ENCODE data around the gene ARIH2. TPM values are rescaled to one million over a fixed set of nuclear protein-coding genes. Genes with fewer than 3 reads are reported as not detected.

The ARIH2 gene
- polyA plus RNA-seq, 1 donor from 2014 or later, result 153 TPM

- H3K36me3 ChIP-seq (ENCODE audit: insufficient read depth, low read length), result peaks cover 11% of the 10 kb centered on the region
Observed at GRCh38 chr3:48962939-48963338, 44.3 kb downstream of the ARIH2 start.

GRCh38 chr3:48963591-48963990 is 44.9 kb downstream of the ARIH2 start:
- no peaks in the 10 kb centered on the region for H3K79me2 ChIP-seq (replicated peaks; ENCODE audit: insufficient read depth, low read length)
- H3K9me2 ChIP-seq (ENCODE audit: insufficient read depth, low read length), result no peaks in the 10 kb centered on the region
- no peak overlapping the region for H2AFZ ChIP-seq (ENCODE audit: low read depth, low read length)
- TF ChIP-seq POLR2AphosphoS5 (IDR thresholded peaks at IDR 0.05) (no peak), EZH2 (IDR thresholded peaks at IDR 0.05; ENCODE audit: borderline replicate concordance, insufficient read depth, low read length, poor library complexity, severe bottlenecking) (no peak)
- TF ChIP-seq, protein P1, sequence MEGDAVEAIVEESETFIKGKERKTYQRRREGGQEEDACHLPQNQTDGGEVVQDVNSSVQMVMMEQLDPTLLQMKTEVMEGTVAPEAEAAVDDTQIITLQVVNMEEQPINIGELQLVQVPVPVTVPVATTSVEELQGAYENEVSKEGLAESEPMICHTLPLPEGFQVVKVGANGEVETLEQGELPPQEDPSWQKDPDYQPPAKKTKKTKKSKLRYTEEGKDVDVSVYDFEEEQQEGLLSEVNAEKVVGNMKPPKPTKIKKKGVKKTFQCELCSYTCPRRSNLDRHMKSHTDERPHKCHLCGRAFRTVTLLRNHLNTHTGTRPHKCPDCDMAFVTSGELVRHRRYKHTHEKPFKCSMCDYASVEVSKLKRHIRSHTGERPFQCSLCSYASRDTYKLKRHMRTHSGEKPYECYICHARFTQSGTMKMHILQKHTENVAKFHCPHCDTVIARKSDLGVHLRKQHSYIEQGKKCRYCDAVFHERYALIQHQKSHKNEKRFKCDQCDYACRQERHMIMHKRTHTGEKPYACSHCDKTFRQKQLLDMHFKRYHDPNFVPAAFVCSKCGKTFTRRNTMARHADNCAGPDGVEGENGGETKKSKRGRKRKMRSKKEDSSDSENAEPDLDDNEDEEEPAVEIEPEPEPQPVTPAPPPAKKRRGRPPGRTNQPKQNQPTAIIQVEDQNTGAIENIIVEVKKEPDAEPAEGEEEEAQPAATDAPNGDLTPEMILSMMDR (IDR thresholded peaks at IDR 0.05; ENCODE audit: poor library complexity, severe bottlenecking), result no peak
- H3K36me3 ChIP-seq (ENCODE audit: insufficient read depth, low read length), result peaks cover 11% of the 10 kb centered on the region
- H3K4me2 ChIP-seq (ENCODE audit: low read length), result no peak overlapping the region
- no peaks in the 10 kb centered on the region for H3F3A ChIP-seq (ENCODE audit: insufficient read depth, low read length, poor library complexity, severe bottlenecking)
- no peaks in the 10 kb centered on the region for H4K20me1 ChIP-seq (ENCODE audit: insufficient read depth)
- no peak overlapping the region for H3K27ac ChIP-seq (ENCODE audit: low read length)
- H3K27me3 ChIP-seq (ENCODE audit: insufficient read depth, low read depth, low read length), result no peaks in the 10 kb centered on the region
- no peak overlapping the region for H3K4me3 ChIP-seq (ENCODE audit: low read length)
- H3K9me3 ChIP-seq (ENCODE audit: low read length), result no peaks in the 10 kb centered on the region
- H3K9ac ChIP-seq (ENCODE audit: low read length), result no peak overlapping the region

More at GRCh38 chr3:48962939-48963338, 44.3 kb downstream of the ARIH2 start:
- TF ChIP-seq EZH2 (IDR thresholded peaks at IDR 0.05; ENCODE audit: borderline replicate concordance, insufficient read depth, low read length, poor library complexity, severe bottlenecking) (no peak), POLR2AphosphoS5 (IDR thresholded peaks at IDR 0.05) (no peak), EP300 (conservative IDR thresholded peaks at IDR 0.05; ENCODE audit: poor library complexity, severe bottlenecking) (no peak), MXI1 (conservative IDR thresholded peaks at IDR 0.05; ENCODE audit: poor library complexity, severe bottlenecking) (no peak), SMC3 (conservative IDR thresholded peaks at IDR 0.05; ENCODE audit: poor library complexity) (no peak), TAF1 (IDR thresholded peaks at IDR 0.05; ENCODE audit: low read depth) (no peak), RAD21 (conservative IDR thresholded peaks at IDR 0.05) (no peak)
- TF ChIP-seq, protein P1 (IDR thresholded peaks at IDR 0.05; ENCODE audit: poor library complexity, severe bottlenecking), result no peak
- H4K20me1 ChIP-seq (ENCODE audit: insufficient read depth), result no peaks in the 10 kb centered on the region
- no peaks in the 10 kb centered on the region for H3K79me2 ChIP-seq (replicated peaks; ENCODE audit: insufficient read depth, low read length)
- H3K9me3 ChIP-seq (ENCODE audit: low read length), result no peaks in the 10 kb centered on the region
- H3K9me2 ChIP-seq (ENCODE audit: insufficient read depth, low read length), result no peaks in the 10 kb centered on the region
- H3K4me2 ChIP-seq (ENCODE audit: low read length), result no peak overlapping the region
- no peak overlapping the region for H3K9ac ChIP-seq (ENCODE audit: low read length)
- no peaks in the 10 kb centered on the region for H3F3A ChIP-seq (ENCODE audit: insufficient read depth, low read length, poor library complexity, severe bottlenecking)
- no peak overlapping the region for H3K4me3 ChIP-seq (ENCODE audit: low read length)
- no peak overlapping the region for H2AFZ ChIP-seq (ENCODE audit: low read depth, low read length)
- H3K27ac ChIP-seq (ENCODE audit: low read length), result no peak overlapping the region
- H3K27me3 ChIP-seq (ENCODE audit: insufficient read depth, low read depth, low read length), result no peaks in the 10 kb centered on the region

GRCh38 chr3:48966367-48966766 is 47.7 kb downstream of the ARIH2 start:
- Histone ChIP-seq H3K9ac (ENCODE audit: low read length) (no peak overlapping the region), H3K9me3 (ENCODE audit: low read length) (no peaks in the 10 kb centered on the region), H3K4me3 (ENCODE audit: low read length) (no peak overlapping the region), H3K27ac (ENCODE audit: low read length) (no peak overlapping the region), H3K4me2 (ENCODE audit: low read length) (no peak overlapping the region), H3K79me2 (replicated peaks; ENCODE audit: insufficient read depth, low read length) (no peaks in the 10 kb centered on the region), H3K27me3 (ENCODE audit: insufficient read depth, low read depth, low read length) (no peaks in the 10 kb centered on the region), H3K9me2 (ENCODE audit: insufficient read depth, low read length) (no peaks in the 10 kb centered on the region), H2AFZ (ENCODE audit: low read depth, low read length) (no peak overlapping the region), H4K20me1 (ENCODE audit: insufficient read depth) (no peaks in the 10 kb centered on the region), H3F3A (ENCODE audit: insufficient read depth, low read length, poor library complexity, severe bottlenecking) (no peaks in the 10 kb centered on the region), H3K36me3 (ENCODE audit: insufficient read depth, low read length) (peaks cover 11% of the 10 kb centered on the region)
- no peak for TF ChIP-seq TAF1 (IDR thresholded peaks at IDR 0.05; ENCODE audit: low read depth)
- no peak for TF ChIP-seq REST (IDR thresholded peaks at IDR 0.05; ENCODE audit: borderline replicate concordance)
- TF ChIP-seq RAD21 (conservative IDR thresholded peaks at IDR 0.05), result no peak
- TF ChIP-seq SMC3 (conservative IDR thresholded peaks at IDR 0.05; ENCODE audit: poor library complexity), result no peak
- TF ChIP-seq MXI1 (conservative IDR thresholded peaks at IDR 0.05; ENCODE audit: poor library complexity, severe bottlenecking), result no peak
- TF ChIP-seq EP300 (conservative IDR thresholded peaks at IDR 0.05; ENCODE audit: poor library complexity, severe bottlenecking), result no peak
- TF ChIP-seq EZH2 (IDR thresholded peaks at IDR 0.05; ENCODE audit: borderline replicate concordance, insufficient read depth, low read length, poor library complexity, severe bottlenecking), result no peak
- TF ChIP-seq, protein P1 (IDR thresholded peaks at IDR 0.05; ENCODE audit: poor library complexity, severe bottlenecking), result no peak
- no peak for TF ChIP-seq POLR2AphosphoS5 (IDR thresholded peaks at IDR 0.05)
